ENCODE results near the gene TAOK3. TPM values are rescaled to one million over a fixed set of nuclear protein-coding genes. Genes with fewer than 3 reads are reported as not detected.

TAOK3 gene
- total and polyA plus RNA-seq, 4 donors = 6.7 to 28.6 (median 19.5) TPM

- Histone ChIP-seq H3K9ac (ENCODE audit: low read depth in 1 of 2, low read length in 2 of 2) (no peak overlapping the region), H3K36me3 (ENCODE audit: control insufficient read depth in 4 of 4, insufficient read depth in 3 of 4, low read depth in 1 of 4, low read length in 3 of 4) (no peaks in the 10 kb centered on the region), H3K27me3 (ENCODE audit: control insufficient read depth in 4 of 4, insufficient read depth in 4 of 4, low read length in 3 of 4) (no peaks in the 10 kb centered on the region), H3K9me3 (ENCODE audit: control insufficient read depth in 4 of 4, low read length in 3 of 4) (no peaks in the 10 kb centered on the region), H3K27ac (ENCODE audit: low read depth in 1 of 2, low read length in 2 of 2) (no peak overlapping the region), H3K4me1 (ENCODE audit: control insufficient read depth in 4 of 4, insufficient read depth in 4 of 4, low read length in 3 of 4) (peaks cover 0 to 3% (median 0%) of the 10 kb centered on the region in 4 donors), H3K4me3 (ENCODE audit: low read depth in 1 of 3, low read length in 3 of 3) (no peak overlapping the region)
- no peak for DNase-seq (ENCODE audit: low spot score)
- TF ChIP-seq TAF1 (conservative IDR thresholded peaks at IDR 0.05) = no peak
- no peak for TF ChIP-seq HNF4A (conservative IDR thresholded peaks at IDR 0.05)
- TF ChIP-seq NR2F2 (IDR thresholded peaks at IDR 0.05) = no peak
- no peak for TF ChIP-seq FOXA1 (IDR thresholded peaks at IDR 0.05)
- no peak for TF ChIP-seq RXRA (IDR thresholded peaks at IDR 0.05)
- TF ChIP-seq JUND (IDR thresholded peaks at IDR 0.05) = no peak
- TF ChIP-seq HNF4G (IDR thresholded peaks at IDR 0.05) = no peak
- 86% methylated on average over 7 of the region's 7 CpGs for WGBS
These were observed 25.8 kb downstream of the TAOK3 start for GRCh38 chr12:118346895-118347294.

GRCh38 chr12:118345355-118345754 is 27.4 kb downstream of the TAOK3 start:
- no peak for DNase-seq (ENCODE audit: low spot score)
- Histone ChIP-seq H3K9ac (ENCODE audit: low read depth in 1 of 2, low read length in 2 of 2) (no peak overlapping the region), H3K36me3 (ENCODE audit: control insufficient read depth in 4 of 4, insufficient read depth in 3 of 4, low read depth in 1 of 4, low read length in 3 of 4) (no peaks in the 10 kb centered on the region), H3K27me3 (ENCODE audit: control insufficient read depth in 4 of 4, insufficient read depth in 4 of 4, low read length in 3 of 4) (no peaks in the 10 kb centered on the region), H3K4me3 (ENCODE audit: low read depth in 1 of 3, low read length in 3 of 3) (no peak overlapping the region), H3K4me1 (ENCODE audit: control insufficient read depth in 4 of 4, insufficient read depth in 4 of 4, low read length in 3 of 4) (peaks cover 0 to 3% (median 0%) of the 10 kb centered on the region in 4 donors), H3K9me3 (ENCODE audit: control insufficient read depth in 4 of 4, low read length in 3 of 4) (no peaks in the 10 kb centered on the region), H3K27ac (ENCODE audit: low read depth in 1 of 2, low read length in 2 of 2) (no peak overlapping the region)
- TF ChIP-seq ATF3 (IDR thresholded peaks at IDR 0.05) (no peak), SP1 (IDR thresholded peaks at IDR 0.05) (no peak), RAD21 (IDR thresholded peaks at IDR 0.05) (no peak), JUND (IDR thresholded peaks at IDR 0.05) (no peak), EGR1 (IDR thresholded peaks at IDR 0.05; ENCODE audit: low read depth in 2 of 2) (no peak), FOXA2 (IDR thresholded peaks at IDR 0.05) (no peak), RXRA (IDR thresholded peaks at IDR 0.05) (no peak), NR2F2 (IDR thresholded peaks at IDR 0.05) (no peak)
- TF ChIP-seq, protein P1, sequence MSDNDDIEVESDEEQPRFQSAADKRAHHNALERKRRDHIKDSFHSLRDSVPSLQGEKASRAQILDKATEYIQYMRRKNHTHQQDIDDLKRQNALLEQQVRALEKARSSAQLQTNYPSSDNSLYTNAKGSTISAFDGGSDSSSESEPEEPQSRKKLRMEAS (IDR thresholded peaks at IDR 0.05) = no peak
- 39% methylated on average over 1 of the region's 1 CpG for WGBS

GRCh38 chr12:118344829-118345228 is 27.9 kb downstream of the TAOK3 start:
- Histone ChIP-seq H3K9me3 (ENCODE audit: control insufficient read depth in 4 of 4, low read length in 3 of 4) (no peaks in the 10 kb centered on the region), H3K27ac (ENCODE audit: low read depth in 1 of 2, low read length in 2 of 2) (no peak overlapping the region), H3K4me1 (ENCODE audit: control insufficient read depth in 4 of 4, insufficient read depth in 4 of 4, low read length in 3 of 4) (peaks cover 0 to 3% (median 0%) of the 10 kb centered on the region in 4 donors), H3K27me3 (ENCODE audit: control insufficient read depth in 4 of 4, insufficient read depth in 4 of 4, low read length in 3 of 4) (no peaks in the 10 kb centered on the region), H3K36me3 (ENCODE audit: control insufficient read depth in 4 of 4, insufficient read depth in 3 of 4, low read depth in 1 of 4, low read length in 3 of 4) (no peaks in the 10 kb centered on the region), H3K9ac (ENCODE audit: low read depth in 1 of 2, low read length in 2 of 2) (no peak overlapping the region), H3K4me3 (ENCODE audit: low read depth in 1 of 3, low read length in 3 of 3) (no peak overlapping the region)
- no peak for DNase-seq (ENCODE audit: low spot score)
- TF ChIP-seq ATF3 (IDR thresholded peaks at IDR 0.05) = no peak
- TF ChIP-seq YY1 (IDR thresholded peaks at IDR 0.05) = no peak
- no peak for TF ChIP-seq FOXA2 (IDR thresholded peaks at IDR 0.05)
- no peak for TF ChIP-seq FOXA1 (IDR thresholded peaks at IDR 0.05)
- TF ChIP-seq EGR1 (IDR thresholded peaks at IDR 0.05; ENCODE audit: low read depth in 2 of 2) = no peak
- no peak for TF ChIP-seq NR2F2 (IDR thresholded peaks at IDR 0.05)
- TF ChIP-seq RAD21 (IDR thresholded peaks at IDR 0.05) = no peak
- TF ChIP-seq RXRA (IDR thresholded peaks at IDR 0.05) = no peak
- no peak for TF ChIP-seq CTCF (IDR thresholded peaks at IDR 0.05; ENCODE audit: low read depth, low read length, missing input control)
- no peak for TF ChIP-seq HNF4A (conservative IDR thresholded peaks at IDR 0.05)
- TF ChIP-seq SP1 (IDR thresholded peaks at IDR 0.05) = no peak
- no peak for TF ChIP-seq TAF1 (conservative IDR thresholded peaks at IDR 0.05)
